G401 (cell line): Measurements from ENCODE around the gene GID4. TPM values are rescaled to one million over a fixed set of nuclear protein-coding genes. Genes with fewer than 3 reads are reported as not detected.

Source experiments
- DNase-seq: peaks from one replicate; pipeline ENCODE4 v3.0.0-alpha.2; 2015; ENCODE audit warnings: low spot score
- in situ Hi-C: cut with HindIII; loops from 2 replicates; pipeline ENCODE4 v1.10.0; 2016; ENCODE audit warnings: low sequenced_read_pairs, mixed read lengths
- total RNA-seq: library from RNA; depleted of rRNA; stranded (reverse); fragments of >200 nt; shearing (Covaris generic); gene quantifications from 2 replicates; pipeline ENCODE4 v1.2.3, GENCODE V29; 2014

The GID4 gene
- total RNA-seq, 1 experiment from 2014 or later: 10.8 TPM

DNA sequence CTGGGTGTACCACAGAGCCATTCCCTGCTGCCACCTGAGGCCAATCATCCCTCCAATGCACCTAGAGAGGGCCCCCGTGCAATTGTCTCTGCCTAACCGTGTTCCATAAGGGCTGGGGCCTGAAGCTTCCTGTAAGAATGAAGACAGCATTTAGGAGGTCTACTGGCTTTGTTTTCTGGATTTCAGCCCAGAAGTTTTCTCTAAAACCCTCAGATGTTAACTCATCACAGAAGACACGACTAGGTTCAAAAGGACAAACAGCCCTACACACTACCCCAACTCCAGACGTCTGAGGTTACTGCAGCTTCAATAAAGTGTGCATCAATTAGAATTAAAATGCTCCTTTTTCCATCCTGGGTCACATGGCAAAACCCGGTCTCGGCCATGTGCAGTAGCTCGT, 37.7 kb downstream of the GID4 start:
- in situ Hi-C loops: no loop called here
- no peak for DNase-seq

DNA sequence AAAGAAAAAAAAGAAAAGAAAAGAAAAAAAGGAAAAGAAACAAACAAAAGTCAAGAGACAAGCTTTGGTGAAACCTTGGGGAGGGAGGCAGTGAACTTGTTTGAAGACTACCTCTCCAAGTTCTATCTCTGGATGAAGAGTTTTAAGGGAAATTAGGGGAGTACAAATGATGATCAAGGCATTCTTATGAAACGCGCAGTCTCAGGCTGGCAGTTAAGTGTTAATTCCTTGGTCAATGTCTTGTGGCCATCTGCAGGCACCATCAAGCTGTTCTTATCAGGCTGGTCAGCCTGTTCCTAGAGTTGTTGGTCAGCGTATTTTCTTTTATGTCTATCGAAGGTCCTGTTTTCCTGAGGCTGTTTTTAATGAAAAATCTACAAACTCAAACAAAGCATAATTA, 40.3 kb downstream of the GID4 start:
- in situ Hi-C loops: no loop called here
- no peak for DNase-seq

DNA sequence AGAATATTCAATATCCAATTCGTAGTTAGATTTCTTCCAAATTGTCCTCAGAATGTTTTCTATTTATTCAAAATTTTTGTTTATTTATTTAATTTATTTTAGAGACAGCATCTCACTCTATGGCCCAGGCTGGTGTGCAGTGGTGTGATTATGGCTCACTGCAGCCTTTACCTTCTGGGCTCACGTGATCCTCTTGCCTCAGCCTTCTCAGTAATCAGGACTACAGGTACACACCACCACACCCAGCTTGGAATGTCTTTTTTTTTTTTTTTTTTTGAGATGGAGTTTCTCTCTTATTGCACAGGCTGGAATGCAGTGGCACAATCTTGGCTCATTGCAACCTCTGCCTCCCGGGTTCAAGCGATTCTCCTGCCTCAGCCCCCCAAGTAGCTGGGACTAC, 45.0 kb downstream of the GID4 start:
- no peak for DNase-seq
- in situ Hi-C loops: no loop called here

- in situ Hi-C loops: no loop called here
- DNase-seq: peak; percentile 89
Measured at GRCh38 chr17:18087610-18088491, 48.6 kb downstream of the GID4 start, which contains the start of gene DRG2. Gene DRG2 (plus strand): TSS chr17:18087948. CDS start chr17:18088024, 76 bp downstream.

GRCh38 chr17:18089613-18090012, 50.4 kb downstream of the GID4 start:
- in situ Hi-C loops: no loop called here

DNA sequence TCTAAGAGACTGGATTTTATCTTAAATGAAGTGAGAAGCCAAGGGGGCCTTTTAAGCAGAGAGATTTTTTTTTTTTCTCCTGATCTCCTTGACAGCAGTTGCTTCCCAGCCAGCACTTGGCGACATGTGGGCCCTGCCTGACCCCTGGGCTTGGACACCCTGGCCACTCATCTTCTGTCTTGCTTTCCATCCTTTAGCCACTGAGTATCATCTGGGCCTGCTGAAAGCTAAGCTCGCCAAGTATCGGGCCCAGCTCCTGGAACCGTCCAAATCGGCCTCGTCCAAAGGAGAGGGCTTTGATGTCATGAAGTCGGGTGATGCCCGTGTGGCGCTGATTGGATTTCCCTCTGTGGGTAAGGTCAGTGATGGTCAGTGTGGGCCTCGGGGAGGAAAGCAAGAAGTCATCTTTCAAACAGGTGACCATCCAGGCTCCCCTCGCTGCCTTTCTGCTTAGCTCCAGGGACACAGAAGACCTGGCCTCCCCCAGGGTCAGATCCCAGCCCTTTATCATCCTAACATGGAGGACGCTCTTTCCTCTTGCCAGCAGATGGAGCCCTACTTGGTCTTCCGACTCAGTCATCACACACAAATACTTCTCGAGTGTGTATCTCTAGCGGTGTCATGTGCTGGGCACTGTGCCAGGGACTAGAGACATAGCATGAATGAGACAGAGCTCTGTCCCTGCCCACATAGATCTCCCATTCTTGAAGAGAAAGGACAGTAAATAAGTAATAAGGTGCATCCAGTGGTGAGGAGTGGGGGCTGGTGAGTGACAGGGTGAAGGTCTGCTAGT, 54.6 kb downstream of the GID4 start:
- DNase-seq: peak; percentile 22
- in situ Hi-C loops: no loop called here

More at GRCh38 chr17:18089613-18090012, 50.4 kb downstream of the GID4 start:
- DNase-seq: no peak

DNA sequence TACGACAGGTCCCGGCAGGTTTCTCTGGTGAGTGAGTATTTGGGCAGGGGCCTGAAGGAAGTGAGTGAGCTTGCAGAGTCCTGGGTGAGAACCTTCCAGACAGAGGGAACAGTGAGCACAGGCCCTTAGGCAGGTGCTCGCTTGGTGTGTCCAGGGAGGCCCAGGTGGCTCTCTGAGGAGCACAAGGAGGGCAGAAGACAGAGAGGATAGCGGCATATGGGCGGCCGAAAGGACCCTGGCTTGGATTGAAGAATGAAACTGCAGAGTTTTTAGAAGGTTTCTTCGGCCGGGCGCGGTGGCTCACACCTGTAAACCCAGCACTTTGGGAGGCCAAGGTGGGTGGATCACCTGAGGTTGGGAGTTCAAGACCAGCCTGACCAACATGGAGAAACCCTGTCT, 55.2 kb downstream of the GID4 start:
- in situ Hi-C loops: no loop called here

DNA sequence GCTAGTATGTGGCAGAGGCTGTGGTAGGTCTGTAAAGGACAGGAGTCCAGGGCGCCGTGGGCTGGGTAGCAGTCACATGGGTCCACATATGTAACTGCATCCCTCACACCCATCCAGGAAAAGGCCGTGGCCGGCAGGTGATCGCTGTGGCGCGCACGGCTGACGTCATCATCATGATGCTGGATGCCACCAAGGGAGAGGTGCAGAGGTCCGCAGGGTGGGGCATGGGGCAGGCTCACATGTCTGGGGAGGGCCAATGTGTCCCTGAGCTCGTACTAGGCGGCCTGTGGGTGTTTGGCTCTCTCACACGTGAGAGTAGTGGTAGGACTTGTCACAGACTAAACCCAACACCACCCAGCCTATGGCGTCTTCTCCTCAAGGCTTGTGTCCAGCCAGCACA, 60.3 kb downstream of the GID4 start:
- DNase-seq: no peak
- in situ Hi-C loops: no loop called here

More for the DNA sequence above, 55.2 kb downstream of the GID4 start:
- no peak for DNase-seq

DNA sequence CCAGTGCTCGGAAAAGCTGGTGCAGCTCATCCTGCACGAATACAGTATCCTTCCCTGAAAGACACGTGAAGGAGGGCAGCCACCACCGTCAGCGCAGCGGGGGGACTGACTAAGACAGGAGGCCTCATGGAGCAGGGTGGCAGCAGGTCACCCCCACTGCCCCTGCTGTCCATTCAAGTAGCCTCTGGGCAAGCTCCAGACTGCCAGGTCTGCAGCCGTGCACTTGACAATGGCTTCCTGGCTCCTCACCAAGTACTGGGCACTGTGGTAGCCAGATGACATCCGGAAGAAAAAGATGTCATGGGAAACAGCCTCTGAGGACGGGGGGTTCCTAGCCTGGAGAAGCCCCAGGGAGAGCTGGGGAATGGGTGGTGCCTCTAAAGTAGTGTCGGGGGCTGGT, 61.4 kb downstream of the GID4 start:
- peak; percentile 34 for DNase-seq
- in situ Hi-C loops: no loop called here

GRCh38 chr17:18101828-18102227, 62.6 kb downstream of the GID4 start:
- no peak for DNase-seq
- in situ Hi-C loops: no loop called here

DNA sequence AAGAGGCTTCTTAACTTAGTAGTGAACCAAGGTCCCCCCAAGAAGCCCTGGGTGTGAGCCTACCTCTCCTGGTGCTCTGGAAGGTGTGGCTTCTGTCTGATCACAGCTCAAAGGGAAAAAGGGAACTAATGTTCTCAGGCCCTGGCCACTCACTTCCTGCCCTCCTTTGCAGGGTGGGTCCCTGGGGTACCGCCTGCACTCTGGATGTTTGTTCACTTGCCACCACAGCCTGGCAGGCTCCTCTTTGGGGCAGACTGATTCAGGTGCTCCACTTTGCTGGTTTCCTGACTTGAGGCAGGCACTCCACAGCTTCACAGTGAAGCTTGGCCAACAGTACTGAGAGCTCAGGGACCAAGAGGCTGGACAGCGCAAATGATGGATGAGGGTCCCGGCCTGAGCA, 63.4 kb downstream of the GID4 start:
- in situ Hi-C loops: no loop called here
- DNase-seq: no peak

DNA sequence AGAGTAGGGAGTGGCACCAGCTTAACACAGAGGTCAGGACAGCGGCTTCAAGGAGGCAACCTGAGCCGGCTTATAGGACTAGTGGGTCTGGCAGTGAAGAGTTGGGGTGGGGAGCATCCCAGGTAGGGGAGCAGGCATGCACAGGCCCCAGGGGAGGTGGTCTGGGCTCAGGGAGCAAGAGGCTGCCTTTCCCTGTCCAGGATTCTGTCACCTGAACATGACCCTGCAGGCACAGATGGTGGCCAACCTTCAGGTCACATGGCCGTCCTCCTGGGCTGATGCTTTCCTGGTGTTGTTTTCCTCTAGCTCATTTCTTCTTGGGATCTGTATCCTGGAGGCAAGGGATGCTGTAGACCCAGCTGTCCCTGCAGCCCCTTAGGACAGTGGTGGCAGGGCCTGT, 65.8 kb downstream of the GID4 start:
- DNase-seq: no peak
- in situ Hi-C loops: no loop called here

DNA sequence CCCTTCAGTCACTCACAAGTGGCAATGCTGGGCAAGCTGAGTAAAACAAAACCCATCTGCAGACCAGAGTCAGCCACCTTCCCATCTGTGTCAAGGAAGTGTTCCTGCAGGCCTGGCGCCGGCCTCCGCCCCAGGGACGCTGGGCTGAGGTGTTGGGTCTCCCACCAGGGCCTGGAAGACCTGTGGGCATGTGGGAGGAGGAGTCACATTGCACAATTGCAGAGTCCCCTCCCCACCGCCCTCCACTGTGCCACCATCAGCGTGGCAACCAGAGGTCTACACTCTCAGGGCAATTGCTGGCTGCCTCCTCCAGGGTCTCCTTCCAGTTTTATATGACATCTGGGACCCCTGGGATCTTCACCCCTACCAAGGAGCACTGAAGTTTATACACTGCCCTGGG, 66.4 kb downstream of the GID4 start:
- in situ Hi-C loops: no loop called here
- no peak for DNase-seq

- no peak for DNase-seq
- in situ Hi-C loops: no loop called here
Measured at GRCh38 chr17:18106211-18106610, 67.0 kb downstream of the GID4 start.

- no peak for DNase-seq
- in situ Hi-C loops: no loop called here
Measured at GRCh38 chr17:18107061-18107790, 68.0 kb downstream of the GID4 start.

DNA sequence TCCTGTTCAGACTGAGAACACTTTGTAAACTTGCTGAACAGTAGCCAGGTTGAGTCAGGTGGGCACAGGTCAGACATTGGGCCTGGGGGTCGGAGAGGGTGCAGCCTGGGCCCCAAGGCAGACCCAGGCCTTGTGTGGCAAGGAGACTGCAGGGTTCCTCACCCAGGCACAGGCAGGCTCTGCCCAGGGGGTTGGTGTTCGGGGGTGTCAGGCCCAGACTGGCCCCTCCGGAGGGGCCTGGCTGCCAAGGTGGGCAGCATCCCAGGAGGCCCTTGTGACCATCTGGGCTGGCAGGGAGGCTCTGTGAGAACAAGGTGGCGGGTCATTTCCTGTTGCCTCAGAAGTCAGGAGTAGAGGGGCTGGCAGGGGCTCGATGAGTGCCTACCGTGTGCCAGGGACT, 68.8 kb downstream of the GID4 start:
- in situ Hi-C loops: no loop called here

DNA sequence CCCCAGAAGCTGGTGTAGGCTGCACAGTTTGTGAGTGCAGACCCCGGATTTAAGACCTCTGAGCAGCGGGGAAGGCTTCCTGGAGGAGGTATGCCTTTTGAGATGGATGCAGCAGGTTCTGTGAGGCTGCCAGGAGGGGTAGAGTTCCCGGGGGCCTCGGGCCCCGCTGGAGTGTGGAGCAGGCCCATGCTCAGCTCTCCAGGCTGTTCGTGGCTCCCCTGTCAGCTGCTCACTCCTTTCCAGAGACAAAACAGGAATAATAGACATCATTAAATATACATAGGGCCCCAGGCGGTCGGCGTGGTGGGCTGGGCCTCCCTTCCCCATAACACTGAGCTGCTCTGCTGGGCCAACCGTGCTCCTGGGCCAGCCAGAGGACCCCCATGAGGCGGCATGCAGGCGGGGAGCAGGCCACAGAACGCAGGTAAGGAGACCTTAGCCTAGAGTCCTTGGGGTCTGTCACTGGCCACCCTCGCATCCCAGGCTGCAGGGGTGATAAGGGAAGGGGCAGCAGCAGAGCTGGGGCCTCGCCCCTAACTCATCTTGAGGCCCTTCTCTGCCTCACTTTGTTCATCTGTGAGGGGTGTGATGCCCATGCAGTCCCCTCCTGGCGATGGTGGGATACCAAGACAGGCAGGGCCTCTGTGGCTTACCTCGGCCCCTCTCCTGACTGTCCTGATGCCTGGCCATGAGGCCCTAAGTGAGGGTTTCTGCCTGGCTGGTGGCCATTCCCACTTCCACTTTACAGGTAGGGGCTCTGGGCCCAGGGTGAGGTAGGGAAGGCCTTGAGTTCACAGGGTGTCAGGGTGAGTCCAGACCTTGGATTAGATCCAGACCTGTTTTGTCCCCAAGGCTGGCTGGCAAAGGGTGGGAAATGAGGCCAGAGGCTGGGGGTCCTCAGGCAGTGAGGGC, 69.4 kb downstream of the GID4 start, which contains the start of gene MYO15A:
MYO15A (plus strand) TSS at position 356 of the 912 bp plus-strand sequence. CDS start 10,045 bp downstream, outside the sequence.
- no peak for DNase-seq
- in situ Hi-C loops: no loop called here

More for the DNA sequence above, 68.8 kb downstream of the GID4 start:
- DNase-seq: no peak

DNA sequence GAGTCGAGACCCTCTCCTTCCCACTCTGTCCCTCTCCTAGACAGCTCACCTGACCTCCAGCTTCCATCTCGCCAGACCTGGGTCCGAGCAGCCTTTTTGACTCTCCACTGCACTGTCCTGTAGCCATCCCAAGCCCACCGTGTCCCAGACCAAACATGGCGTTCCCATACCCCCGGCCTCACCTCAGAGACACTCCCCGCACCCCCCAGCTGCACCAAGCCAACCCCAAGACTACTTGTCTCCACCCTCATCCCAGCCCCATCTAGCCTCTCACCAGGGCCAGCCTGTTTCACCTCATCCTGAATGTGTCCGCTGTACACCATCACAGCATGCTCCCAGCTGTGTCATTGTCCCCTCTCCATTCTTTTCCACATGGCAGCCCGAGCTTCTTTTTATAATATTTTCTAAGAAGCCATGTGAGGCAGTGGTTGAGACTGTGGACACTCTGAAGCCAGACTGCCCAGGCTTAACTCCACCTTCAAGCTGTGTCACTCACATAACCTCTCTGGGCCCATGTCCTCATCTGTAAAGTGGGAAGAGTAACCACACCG, 70.8 kb downstream of the GID4 start:
- DNase-seq: no peak
- in situ Hi-C loops: no loop called here
